C1 segment of cervical spinal cord (tissue), 14 donors: ENCODE data around the gene ATP2A3.

Source experiments
- DNase-seq, 14 donors: peaks; one replicate each; lab custom pipeline; 2025; lab: John Stamatoyannopoulos, UW

The ATP2A3 gene

GRCh38 chr17:3912827-3913226 lies 51.4 kb downstream of the ATP2A3 start:
- DNase-seq: no peak

- DNase-seq: no peak
Measured at GRCh38 chr17:3911271-3912053, 52.8 kb downstream of the ATP2A3 start.

- DNase-seq: no peak
Measured at GRCh38 chr17:3910420-3911270, 53.6 kb downstream of the ATP2A3 start.

GRCh38 chr17:3909257-3909656 lies 55.0 kb downstream of the ATP2A3 start:
- no peak for DNase-seq

- no peak for DNase-seq
Measured at GRCh38 chr17:3907483-3908216, 56.6 kb downstream of the ATP2A3 start.

GRCh38 chr17:3906881-3907280 lies 57.4 kb downstream of the ATP2A3 start:
- DNase-seq: no peak

- no peak for DNase-seq
Measured at GRCh38 chr17:3905017-3905520, 59.2 kb downstream of the ATP2A3 start.

GRCh38 chr17:3904501-3904900 lies 59.7 kb downstream of the ATP2A3 start:
- peak in 1 of 14 donors; percentile 7 for DNase-seq

GRCh38 chr17:3903881-3904290 lies 60.4 kb downstream of the ATP2A3 start:
- no peak for DNase-seq

GRCh38 chr17:3903051-3903825 lies 61.0 kb downstream of the ATP2A3 start:
- DNase-seq: no peak

- DNase-seq: no peak
Measured at GRCh38 chr17:3900646-3901045, 63.6 kb downstream of the ATP2A3 start.

GRCh38 chr17:3897731-3898130 lies 66.5 kb downstream of the ATP2A3 start:
- DNase-seq: no peak

- DNase-seq: no peak
Measured at GRCh38 chr17:3896968-3897235, 67.3 kb downstream of the ATP2A3 start.

GRCh38 chr17:3896108-3896967 lies 67.9 kb downstream of the ATP2A3 start:
- peak in 3 of 14 donors; percentile 41 to 43 (median 42) for DNase-seq

GRCh38 chr17:3895354-3895753 lies 68.9 kb downstream of the ATP2A3 start:
- no peak for DNase-seq

- peak in 3 of 14 donors; percentile 19 to 30 (median 30) for DNase-seq
Measured at GRCh38 chr17:3894911-3895343, 69.3 kb downstream of the ATP2A3 start.

- no peak for DNase-seq
Measured at GRCh38 chr17:3894188-3894587, 70.0 kb downstream of the ATP2A3 start.

GRCh38 chr17:3893720-3894116 lies 70.5 kb downstream of the ATP2A3 start:
- DNase-seq: no peak

GRCh38 chr17:3893003-3893719 lies 71.1 kb downstream of the ATP2A3 start, which contains the start of gene CAMKK1:
TSS of gene CAMKK1 (minus strand) at chr17:3893053. CDS start at chr17:3885687, 7,366 bp downstream.
- DNase-seq: peak in 13 of 14 donors; percentile 18 to 90 (median 69)
